A673 (cell line): ENCODE results near the gene SLC27A1. TPM values are rescaled to one million over a fixed set of nuclear protein-coding genes. Genes with fewer than 3 reads are reported as not detected.

Experiments
- BruUV-seq: library from RNA; stranded (reverse); fragments of 400-500 nt; replicated peaks from 2 replicates; lab custom pipeline; 2021; lab: Mats Ljungman, UMichigan
- CTCF ChIA-PET: fragments of 300-600 bp; sonication (Branson Sonifier 250); formaldehyde crosslinking; loops from one replicate; lab custom pipeline; 2022; ENCODE audit warnings: antibody characterized with exemption; lab: Charles Lee
- POLR2A ChIA-PET: fragments of 300-600 bp; sonication (Branson Sonifier 250); formaldehyde crosslinking; loops from one replicate; lab custom pipeline; 2022; ENCODE audit warnings: antibody characterized with exemption; ENCODE audit not compliant: low non-redundant PET; lab: Charles Lee
- DNase-seq: peaks from one replicate; pipeline ENCODE4 v3.0.0-alpha.2; 2015; ENCODE audit warnings: low spot score
- H3K27ac ChIP-seq: fragments of 200-600 bp; sonication (generic); 2 replicates; pipeline ENCODE4 v1.5.1; 2016; ENCODE audit warnings: mixed run types, low read depth, mild to moderate bottlenecking, mixed read lengths, antibody characterized with exemption, low read length; ENCODE audit not compliant: poor library complexity, severe bottlenecking
- H3K27me3 ChIP-seq: fragments of 200-600 bp; sonication (generic); replicated peaks from 2 replicates; pipeline ENCODE4 v1.6.1; 2017; ENCODE audit warnings: mixed run types, low read depth, mild to moderate bottlenecking, mixed read lengths, antibody characterized with exemption, low read length; ENCODE audit not compliant: insufficient read depth, poor library complexity
- H3K36me3 ChIP-seq: fragments of 200-600 bp; sonication (generic); 2 replicates; pipeline ENCODE4 v1.6.1; 2016; ENCODE audit warnings: mixed run types, mild to moderate bottlenecking, mixed read lengths, antibody characterized with exemption, low read length; ENCODE audit not compliant: insufficient read depth, poor library complexity, severe bottlenecking
- H3K4me1 ChIP-seq: fragments of 200-600 bp; sonication (generic); 2 replicates; pipeline ENCODE4 v1.6.1; 2017; ENCODE audit warnings: mixed run types, mild to moderate bottlenecking, mixed read lengths, antibody characterized with exemption, low read length; ENCODE audit not compliant: insufficient read depth, poor library complexity, severe bottlenecking
- H3K4me3 ChIP-seq: fragments of 200-600 bp; sonication (generic); 2 replicates; pipeline ENCODE4 v1.5.1; 2016; ENCODE audit warnings: low read depth, mixed run types, mild to moderate bottlenecking, mixed read lengths, low read length; ENCODE audit not compliant: poor library complexity, severe bottlenecking
- H3K9me3 ChIP-seq: fragments of 200-600 bp; sonication (generic); 2 replicates; pipeline ENCODE4 v1.6.1; 2016; ENCODE audit warnings: mixed run types, low read depth, mild to moderate bottlenecking, mixed read lengths, antibody characterized with exemption, low read length; ENCODE audit not compliant: poor library complexity, severe bottlenecking
- EZH2 ChIP-seq: fragments of 200-600 bp; sonication (generic); IDR thresholded peaks from 2 replicates; pipeline ENCODE4 v1.6.1; 2017; ENCODE audit warnings: borderline replicate concordance, low read depth, mild to moderate bottlenecking, mixed read lengths, antibody characterized with exemption, low read length; ENCODE audit not compliant: poor library complexity, severe bottlenecking
- intact Hi-C: fragments of 100-400 bp; cut with micrococcal nuclease; formaldehyde crosslinking; loops from one replicate; pipeline ENCODE4 v1.10.0; 2022; ENCODE audit not compliant: unreplicated experiment
- total RNA-seq: library from RNA; stranded (reverse); gene quantifications from 2 replicates; pipeline ENCODE4 v1.2.3, GENCODE V29; 2021
- TF ChIP-seq, protein P1 (sequence below): fragments of 300-800, 200-600 bp; sonication (generic); conservative IDR thresholded peaks from 2 replicates; pipeline ENCODE4 v1.5.1; 2017; ENCODE audit warnings: low read depth, mild to moderate bottlenecking, antibody characterized with exemption, low read length, moderate library complexity, mixed read lengths

SLC27A1 gene
- total RNA-seq, 1 experiment from 2014 or later = 3.0 TPM

DNA sequence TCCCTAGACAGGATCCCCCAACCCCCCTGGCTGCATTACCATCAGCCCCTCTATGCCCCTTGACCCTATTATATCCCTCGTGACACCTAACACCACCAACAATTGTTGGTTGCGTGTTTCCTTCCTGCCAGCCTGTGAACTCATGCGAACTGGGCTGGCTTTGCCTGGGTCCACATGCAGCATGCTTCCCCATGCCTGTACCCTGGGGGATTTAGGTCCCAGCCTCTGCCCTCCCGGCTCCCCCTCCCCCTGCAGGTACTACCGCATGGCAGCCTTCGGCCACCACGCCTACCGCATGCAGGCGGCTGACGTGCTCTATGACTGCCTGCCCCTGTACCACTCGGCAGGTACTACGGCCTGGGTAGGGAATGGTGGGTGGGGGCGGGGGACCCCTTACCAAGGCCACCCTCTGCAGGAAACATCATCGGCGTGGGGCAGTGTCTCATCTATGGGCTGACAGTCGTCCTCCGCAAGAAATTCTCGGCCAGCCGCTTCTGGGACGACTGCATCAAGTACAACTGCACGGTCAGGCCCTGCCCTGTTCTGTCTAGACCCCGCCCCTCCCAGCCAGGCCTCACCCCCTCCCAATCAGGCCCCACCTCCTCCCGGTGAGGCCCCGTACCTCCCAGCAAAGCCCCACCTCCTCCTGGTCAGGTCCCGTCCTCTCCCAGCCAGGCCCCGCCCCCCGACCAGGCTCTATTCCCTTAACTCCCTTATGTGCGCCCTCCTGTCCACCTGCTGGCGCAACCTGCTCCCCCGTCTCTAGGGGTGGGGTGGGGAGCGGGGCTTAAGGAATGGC lies 18.5 kb downstream of the SLC27A1 start:
- TF ChIP-seq, protein P1, sequence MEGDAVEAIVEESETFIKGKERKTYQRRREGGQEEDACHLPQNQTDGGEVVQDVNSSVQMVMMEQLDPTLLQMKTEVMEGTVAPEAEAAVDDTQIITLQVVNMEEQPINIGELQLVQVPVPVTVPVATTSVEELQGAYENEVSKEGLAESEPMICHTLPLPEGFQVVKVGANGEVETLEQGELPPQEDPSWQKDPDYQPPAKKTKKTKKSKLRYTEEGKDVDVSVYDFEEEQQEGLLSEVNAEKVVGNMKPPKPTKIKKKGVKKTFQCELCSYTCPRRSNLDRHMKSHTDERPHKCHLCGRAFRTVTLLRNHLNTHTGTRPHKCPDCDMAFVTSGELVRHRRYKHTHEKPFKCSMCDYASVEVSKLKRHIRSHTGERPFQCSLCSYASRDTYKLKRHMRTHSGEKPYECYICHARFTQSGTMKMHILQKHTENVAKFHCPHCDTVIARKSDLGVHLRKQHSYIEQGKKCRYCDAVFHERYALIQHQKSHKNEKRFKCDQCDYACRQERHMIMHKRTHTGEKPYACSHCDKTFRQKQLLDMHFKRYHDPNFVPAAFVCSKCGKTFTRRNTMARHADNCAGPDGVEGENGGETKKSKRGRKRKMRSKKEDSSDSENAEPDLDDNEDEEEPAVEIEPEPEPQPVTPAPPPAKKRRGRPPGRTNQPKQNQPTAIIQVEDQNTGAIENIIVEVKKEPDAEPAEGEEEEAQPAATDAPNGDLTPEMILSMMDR = peak; percentile 33; the same call in 1 of the 2 replicates
- TF ChIP-seq EZH2 = no peak
- Histone ChIP-seq H3K9me3 (no peaks in the 10 kb centered on the region), H3K27me3 (no peaks in the 10 kb centered on the region), H3K4me3 (no peak overlapping the region), H3K36me3 (no peaks in the 10 kb centered on the region), H3K4me1 (no peaks in the 10 kb centered on the region), H3K27ac (no peak overlapping the region)
- BruUV-seq = no TSS peak
- CTCF ChIA-PET = no interaction called here
- intact Hi-C loops = no loop called here
- POLR2A ChIA-PET = interaction anchor here (0.7 kb wide), 1 partner anchor 348 kb away, joined by 3 read pairs; no protein-coding TSS in a partner anchor
- peak; percentile 73 for DNase-seq

DNA sequence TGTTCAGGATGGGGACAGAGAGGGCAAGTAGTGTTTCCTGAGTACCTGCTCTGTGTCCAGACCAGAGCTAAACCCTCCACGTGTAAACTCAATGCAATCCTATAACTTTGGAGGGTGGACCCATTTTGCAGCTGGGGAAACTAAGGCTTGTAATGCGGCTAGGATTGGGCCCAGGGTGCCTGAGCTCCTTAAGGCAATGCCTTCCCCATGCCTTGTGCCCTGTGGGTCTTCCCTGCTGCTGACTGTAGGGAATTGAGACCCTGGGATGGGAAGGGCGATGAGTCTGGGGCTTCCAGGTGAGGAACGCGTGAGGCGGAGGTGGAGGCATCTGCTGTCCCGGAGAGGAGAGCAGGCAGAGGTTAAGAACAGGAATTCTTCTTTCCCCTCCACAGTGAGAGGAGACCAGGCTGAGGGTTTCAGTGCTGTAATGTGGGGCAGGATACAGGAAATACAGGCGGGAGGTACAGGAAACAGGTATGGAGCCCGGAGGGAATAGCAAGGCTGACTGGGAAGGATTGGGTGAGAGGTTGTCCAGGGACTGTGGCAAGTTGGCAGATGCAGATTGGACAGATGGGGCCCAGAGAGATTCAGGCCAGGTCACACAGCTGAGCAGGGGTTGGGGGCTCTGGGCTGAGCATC lies 19.2 kb downstream of the SLC27A1 start:
- Histone ChIP-seq H3K4me3 (no peak overlapping the region), H3K9me3 (no peaks in the 10 kb centered on the region), H3K27me3 (no peaks in the 10 kb centered on the region), H3K36me3 (no peaks in the 10 kb centered on the region), H3K4me1 (no peaks in the 10 kb centered on the region), H3K27ac (no peak overlapping the region)
- no peak for DNase-seq
- ChIA-PET POLR2A (interaction anchor here (0.7 kb wide), 1 partner anchor 347 kb away, joined by 3 read pairs; no protein-coding TSS in a partner anchor), CTCF (no interaction called here)
- intact Hi-C loops = no loop called here
- no TSS peak for BruUV-seq
- TF ChIP-seq EZH2 = no peak
- TF ChIP-seq, protein P1 = 0 out of 2 replicates have a peak, but pooled peaks have one; percentile 5

DNA sequence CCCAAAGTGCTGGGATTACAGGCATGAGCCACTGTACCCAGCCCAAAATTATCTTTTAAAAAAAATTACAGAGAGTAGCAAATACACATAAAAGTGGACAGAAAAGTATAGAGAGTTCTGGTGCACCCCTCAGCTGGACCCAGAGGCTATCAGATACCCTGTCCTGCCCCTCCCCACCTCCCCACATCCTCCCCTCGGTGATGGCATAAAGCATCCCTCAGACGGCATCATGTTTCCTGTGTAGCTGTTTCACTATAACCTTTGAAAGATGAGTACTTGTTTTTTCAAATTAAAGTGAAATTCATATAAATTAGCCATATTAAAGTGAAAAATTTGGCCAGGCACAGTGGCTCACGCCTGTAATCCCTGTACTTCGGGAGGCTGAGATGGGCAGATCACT lies 20.1 kb downstream of the SLC27A1 start:
- Histone ChIP-seq H3K4me3 (no peak overlapping the region), H3K27me3 (no peaks in the 10 kb centered on the region), H3K36me3 (no peaks in the 10 kb centered on the region), H3K9me3 (no peaks in the 10 kb centered on the region), H3K27ac (no peak overlapping the region), H3K4me1 (no peaks in the 10 kb centered on the region)
- DNase-seq = no peak
- intact Hi-C loops = no loop called here
- BruUV-seq = no TSS peak
- CTCF ChIA-PET = no interaction called here
- TF ChIP-seq EZH2 = no peak
- TF ChIP-seq, protein P1 = no peak
- POLR2A ChIA-PET = no interaction called here
